ENCODE data around the gene CLSTN1. TPM values are rescaled to one million over a fixed set of nuclear protein-coding genes. Genes with fewer than 3 reads are reported as not detected.

CLSTN1 gene
- total RNA-seq, 1 donor from 2014 or later = 149 TPM

DNA sequence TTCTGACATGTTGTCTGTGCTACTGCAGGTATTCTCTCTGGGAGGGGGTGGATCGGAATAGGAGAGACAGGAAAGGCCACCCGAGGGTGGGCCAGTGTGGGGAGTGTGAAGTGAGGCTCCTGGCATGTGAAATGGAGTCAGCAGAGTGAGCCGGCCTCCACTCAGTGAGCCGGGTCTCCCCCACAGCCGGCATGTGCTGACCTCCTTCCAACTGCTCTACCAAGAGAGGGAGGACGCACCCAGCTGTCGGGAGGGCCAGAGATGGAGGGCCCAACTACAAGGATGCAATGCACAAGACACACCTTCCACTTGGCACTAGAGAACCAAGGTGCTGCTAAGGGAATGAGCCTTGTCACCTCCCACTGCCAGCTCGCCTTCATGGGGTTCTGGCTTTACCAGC is 28.2 kb upstream of the CLSTN1 start:
- no peak for DNase-seq (ENCODE audit: extremely low read depth, low read depth, low spot score)

DNA sequence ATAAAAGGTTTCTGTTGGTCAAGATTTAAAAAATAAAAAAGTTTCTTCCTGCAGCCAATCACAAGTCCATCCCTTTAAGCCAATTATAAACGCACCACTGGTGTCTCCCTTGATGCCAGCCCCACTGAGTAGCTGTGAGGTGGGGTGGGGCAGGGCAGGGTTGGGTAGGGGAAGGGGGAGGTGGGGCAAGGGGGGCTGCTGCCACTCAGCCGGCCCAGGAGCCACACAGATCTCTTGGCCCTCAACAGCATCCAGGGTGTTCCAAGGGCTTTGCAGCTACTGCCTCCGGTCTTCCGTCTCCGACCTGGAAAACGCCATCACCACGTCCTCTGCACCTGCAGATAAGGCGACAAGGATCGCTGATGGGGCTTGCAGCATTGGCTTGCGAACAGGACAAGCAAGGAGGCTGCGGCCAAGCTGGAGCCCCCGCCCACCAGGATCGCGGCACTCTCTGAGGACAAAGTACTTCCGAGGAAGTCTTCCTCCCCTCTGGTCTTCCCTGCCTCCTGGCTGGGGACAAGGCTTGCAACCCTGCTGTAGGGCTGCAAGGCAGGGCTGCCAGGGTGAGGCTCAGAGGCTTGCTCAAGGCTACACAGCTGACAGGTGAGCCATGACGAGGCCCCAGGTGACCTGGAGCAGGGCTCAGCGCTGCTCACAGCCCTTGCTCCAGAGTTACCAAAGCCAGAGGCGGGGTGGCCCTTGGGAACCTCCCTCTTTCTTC is 26.8 kb upstream of the CLSTN1 start:
- DNase-seq (ENCODE audit: extremely low read depth, low read depth, low spot score) = no peak

- no peak for DNase-seq (ENCODE audit: extremely low read depth, low read depth, low spot score)
Measured at GRCh38 chr1:9849691-9850441, 26.1 kb upstream of the CLSTN1 start.

GRCh38 chr1:9848022-9848421 is 24.3 kb upstream of the CLSTN1 start:
- DNase-seq (ENCODE audit: extremely low read depth, low read depth, low spot score) = no peak

DNA sequence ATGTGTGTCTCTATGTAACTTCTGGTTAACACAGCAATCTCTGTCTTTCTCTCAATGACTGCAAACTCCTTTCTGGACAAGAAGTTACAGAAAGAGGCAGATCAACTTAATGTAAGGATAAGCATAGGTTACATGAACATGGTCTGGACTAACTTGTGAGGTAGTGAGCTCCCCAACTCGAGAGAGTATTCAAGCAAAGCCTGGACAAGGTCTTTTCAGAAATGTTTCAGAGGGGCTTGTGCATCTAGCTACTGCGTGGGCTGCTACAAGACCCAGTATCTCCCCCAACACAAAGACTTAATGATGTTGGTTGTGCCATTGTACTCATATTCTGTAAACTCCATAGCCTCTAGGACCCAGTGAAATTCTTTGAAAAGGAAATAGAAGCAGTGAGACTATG is 23.5 kb upstream of the CLSTN1 start:
- no peak for DNase-seq (ENCODE audit: extremely low read depth, low read depth, low spot score)

GRCh38 chr1:9846611-9847171 is 22.9 kb upstream of the CLSTN1 start:
- DNase-seq (ENCODE audit: extremely low read depth, low read depth, low spot score) = no peak

GRCh38 chr1:9845914-9846313 is 22.1 kb upstream of the CLSTN1 start:
- DNase-seq (ENCODE audit: extremely low read depth, low read depth, low spot score) = no peak

DNA sequence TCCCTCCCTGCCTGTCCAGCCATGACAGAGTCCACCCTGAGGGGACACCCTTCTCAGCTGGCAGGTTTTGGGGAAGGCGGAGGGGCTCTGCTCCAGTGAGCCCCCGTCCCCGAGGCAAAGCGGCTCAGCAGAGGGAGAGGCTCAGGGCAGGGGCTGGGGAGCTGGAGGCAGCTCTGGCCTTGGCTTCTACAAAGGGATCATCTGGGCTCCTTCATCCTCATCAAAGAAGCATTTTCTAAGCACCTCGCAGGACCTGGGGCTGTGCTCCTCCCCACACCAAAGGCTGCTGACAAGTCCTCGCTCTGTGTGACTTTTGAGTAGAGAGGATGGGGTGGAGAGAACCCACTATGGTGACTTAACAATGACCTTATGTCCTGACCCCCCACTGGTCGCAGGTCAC is 21.0 kb upstream of the CLSTN1 start:
- no peak for DNase-seq (ENCODE audit: extremely low read depth, low read depth, low spot score)

DNA sequence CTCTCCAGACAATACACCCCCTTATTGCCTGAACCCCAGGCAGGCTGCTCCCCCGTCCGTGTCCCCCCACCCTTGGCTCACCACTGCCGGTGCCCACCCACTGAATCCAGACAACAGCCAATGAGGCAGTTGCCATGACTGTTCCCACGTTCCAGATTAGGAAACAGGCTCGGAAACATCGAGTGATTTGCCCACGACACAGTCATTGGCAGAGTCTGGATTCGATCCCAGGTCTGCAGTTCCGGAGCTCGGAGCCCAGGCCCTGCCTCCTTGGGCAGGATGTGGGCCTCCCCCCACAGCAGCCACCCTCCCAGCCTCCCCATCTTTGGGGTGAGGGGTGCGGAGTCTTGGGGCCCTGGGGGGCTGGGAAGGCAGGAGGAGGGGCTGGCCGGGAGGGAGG is 20.3 kb upstream of the CLSTN1 start:
- no peak for DNase-seq (ENCODE audit: extremely low read depth, low read depth, low spot score)

DNA sequence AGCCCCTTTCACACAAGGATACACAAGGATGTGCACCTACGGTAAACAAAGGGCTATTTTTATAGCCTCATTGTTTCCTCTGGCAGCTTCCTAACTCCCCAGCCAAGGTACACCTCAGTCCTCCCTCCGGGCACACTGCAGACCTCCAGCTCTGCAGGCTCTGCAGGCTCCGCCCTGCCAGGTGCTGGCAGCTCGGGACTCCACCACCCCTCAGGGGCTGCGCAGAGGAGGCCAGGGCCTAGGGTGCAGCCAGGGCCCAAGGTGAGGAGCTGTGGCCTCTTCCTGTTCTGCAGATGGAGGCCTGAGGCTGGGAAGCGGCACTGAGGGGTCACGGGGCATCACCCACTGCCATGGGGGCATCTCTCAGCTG is 19.8 kb upstream of the CLSTN1 start:
- DNase-seq (ENCODE audit: extremely low read depth, low read depth, low spot score) = no peak

GRCh38 chr1:9842781-9843575 is 19.2 kb upstream of the CLSTN1 start:
- DNase-seq (ENCODE audit: extremely low read depth, low read depth, low spot score) = no peak

DNA sequence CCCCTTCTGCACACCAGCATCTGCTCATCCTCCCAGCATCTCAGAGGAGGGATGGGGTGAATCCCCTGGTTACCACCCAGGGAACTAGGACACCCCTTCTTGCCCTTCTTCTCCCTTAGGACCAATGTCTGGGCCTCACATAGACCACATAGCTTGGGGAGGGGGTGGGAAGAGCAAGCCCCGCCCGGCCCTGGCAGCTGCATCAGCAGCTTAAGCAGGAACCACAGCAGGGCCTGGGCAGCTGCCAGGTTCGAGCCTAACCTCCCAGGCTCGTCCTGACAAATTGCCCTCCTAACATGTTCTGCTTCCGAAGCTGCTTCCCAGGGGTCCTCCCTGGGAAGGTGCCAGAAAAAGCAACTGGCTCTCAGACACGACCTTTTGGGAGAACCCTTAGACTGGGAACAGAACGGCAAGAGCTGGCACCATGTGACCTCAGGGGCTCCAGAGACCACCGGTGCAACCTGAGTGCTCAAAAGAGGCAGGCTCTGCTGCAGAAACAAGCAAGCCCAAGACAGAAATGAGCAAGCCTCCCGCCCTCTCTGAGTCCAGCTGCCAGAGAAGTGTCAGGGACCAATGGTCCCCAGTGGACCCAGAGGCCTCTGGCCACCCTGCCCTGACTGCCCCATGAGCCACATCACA is 18.4 kb upstream of the CLSTN1 start:
- no peak for DNase-seq (ENCODE audit: extremely low read depth, low read depth, low spot score)

GRCh38 chr1:9841460-9841859 is 17.7 kb upstream of the CLSTN1 start:
- DNase-seq (ENCODE audit: extremely low read depth, low read depth, low spot score) = no peak

- DNase-seq (ENCODE audit: extremely low read depth, low read depth, low spot score) = no peak
Measured at GRCh38 chr1:9840176-9840575, 16.4 kb upstream of the CLSTN1 start.

DNA sequence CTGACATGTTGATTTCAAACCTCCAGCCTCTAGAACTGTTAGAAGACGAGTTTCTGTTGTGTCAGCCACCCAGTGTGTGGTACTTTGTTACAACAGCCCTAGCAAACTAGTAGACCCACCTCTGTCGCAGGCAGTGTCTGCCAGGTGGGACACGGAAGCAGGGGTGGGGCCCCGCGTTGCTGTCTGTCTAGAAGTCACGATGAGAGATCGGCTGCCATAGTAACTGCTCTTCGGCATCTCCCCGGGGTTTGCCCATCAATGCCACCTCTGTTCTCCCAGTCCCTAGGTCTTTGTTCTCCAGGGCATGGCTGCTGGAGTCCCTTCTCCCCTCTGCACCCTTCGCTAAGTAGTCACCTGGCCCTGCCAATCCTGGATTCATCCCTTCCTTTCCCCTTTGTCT is 15.2 kb upstream of the CLSTN1 start:
- DNase-seq (ENCODE audit: extremely low read depth, low read depth, low spot score) = no peak

GRCh38 chr1:9836632-9836960 is 12.8 kb upstream of the CLSTN1 start:
- DNase-seq (ENCODE audit: extremely low read depth, low read depth, low spot score) = no peak

- no peak for DNase-seq (ENCODE audit: extremely low read depth, low read depth, low spot score)
Measured at GRCh38 chr1:9835758-9836631, 12.2 kb upstream of the CLSTN1 start.

- DNase-seq (ENCODE audit: extremely low read depth, low read depth, low spot score) = no peak
Measured at GRCh38 chr1:9835404-9835757, 11.6 kb upstream of the CLSTN1 start.

DNA sequence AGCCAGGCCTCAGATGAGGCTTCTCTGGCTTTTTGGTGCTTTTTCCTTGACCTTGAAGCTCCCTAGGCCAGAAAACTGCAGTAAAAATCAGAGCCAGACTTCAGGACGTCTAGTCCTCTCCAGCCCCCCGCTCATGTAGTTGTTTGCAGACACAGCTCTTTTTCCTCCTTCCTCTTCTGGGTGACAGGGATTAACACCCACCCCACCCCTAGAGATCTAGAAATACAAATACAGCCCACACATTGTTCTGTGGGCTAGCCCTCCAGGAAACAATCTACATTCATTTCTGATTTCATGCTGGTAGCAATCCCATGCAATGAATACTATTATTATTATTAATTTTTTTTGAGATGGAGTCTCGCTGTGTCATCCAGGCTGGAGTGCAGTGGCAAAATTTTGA is 9.9 kb upstream of the CLSTN1 start:
- no peak for DNase-seq (ENCODE audit: extremely low read depth, low read depth, low spot score)

DNA sequence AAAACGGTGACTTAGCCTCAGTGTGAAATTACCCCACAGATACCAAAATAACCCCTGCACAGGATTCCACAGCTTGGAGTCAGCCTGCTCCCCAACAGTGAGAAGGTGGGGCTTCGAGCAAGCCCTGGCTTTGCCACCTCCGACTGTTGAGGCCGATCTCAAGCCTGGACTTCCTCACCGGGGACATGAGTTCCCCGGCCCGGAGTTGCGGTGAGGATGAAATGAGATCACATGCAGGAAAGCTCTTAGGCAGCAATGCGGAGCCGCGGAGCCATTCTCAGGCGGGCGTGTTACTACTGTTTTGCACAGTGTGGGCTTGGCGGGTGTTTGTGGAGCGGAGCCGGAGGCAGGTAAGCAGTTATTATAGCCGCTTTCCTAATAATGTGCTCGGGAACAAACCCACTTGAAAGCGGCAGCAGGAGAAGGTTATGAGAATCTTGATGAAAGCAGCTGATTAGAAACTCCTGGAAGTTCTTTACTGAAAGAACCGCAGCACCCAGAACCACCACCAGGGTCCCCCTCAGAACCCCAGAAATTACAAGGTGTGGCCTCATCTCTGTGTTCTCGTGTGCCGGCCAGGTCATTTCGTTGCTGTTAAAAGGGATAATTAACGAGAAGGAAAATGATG is 3.9 kb upstream of the CLSTN1 start:
- no peak for DNase-seq (ENCODE audit: extremely low read depth, low read depth, low spot score)

Measured in glomerular endothelial cell (primary cell).